HepG2 (cell line): ENCODE results near the gene UBTF. TPM values are rescaled to one million over a fixed set of nuclear protein-coding genes. Genes with fewer than 3 reads are reported as not detected.

ENCODE experiments used
- ARHGAP35 ChIP-seq: sonication (generic); formaldehyde crosslinking; IDR thresholded peaks from 2 replicates; pipeline ENCODE4 v1.9.0; 2022; ENCODE audit warnings: mild to moderate bottlenecking, inconsistent platforms, moderate library complexity, missing genetic modification reagents, borderline replicate concordance
- FOXO1 ChIP-seq: sonication (generic); formaldehyde crosslinking; IDR thresholded peaks from 2 replicates; pipeline ENCODE4 v1.4.0; 2020; ENCODE audit warnings: missing genetic modification reagents
- GATA4 ChIP-seq: sonication (generic); IDR thresholded peaks from 2 replicates; pipeline ENCODE4 v1.6.1; 2016; ENCODE audit warnings: antibody characterized with exemption, low read depth, borderline replicate concordance
- HNRNPH1 ChIP-seq: fragments of 200-400 bp; formaldehyde crosslinking; optimal IDR thresholded peaks from 2 replicates; pipeline ENCODE3; 2017; ENCODE audit warnings: mild to moderate bottlenecking, low read depth, low read length
- KDM5A ChIP-seq: fragments of 200-600 bp; sonication (generic); IDR thresholded peaks from 2 replicates; pipeline ENCODE4 v1.7.0; 2018; ENCODE audit warnings: antibody characterized with exemption, mild to moderate bottlenecking, low read length, borderline replicate concordance
- SOX6 ChIP-seq, 2 experiments: fragments of 450-650 bp in 1 of 2; sonication (generic) in 1 of 2; formaldehyde crosslinking in 1 of 2; IDR thresholded peaks; 2 replicates each; pipeline versions ENCODE4 v1.4.0 to v1.6.1; 2017 to 2020; ENCODE audit warnings: antibody characterized with exemption in 1 of 2, mild to moderate bottlenecking in 1 of 2, missing genetic modification reagents in 1 of 2
- SRSF1 ChIP-seq: fragments of 200-400 bp; formaldehyde crosslinking; optimal IDR thresholded peaks from 2 replicates; pipeline ENCODE3; 2017; ENCODE audit warnings: mild to moderate bottlenecking, low read depth, low read length, moderate library complexity
- ZBTB21 ChIP-seq: sonication (generic); formaldehyde crosslinking; IDR thresholded peaks from 2 replicates; pipeline ENCODE4 v1.4.0; 2020; ENCODE audit warnings: missing genetic modification reagents
- ZBTB42 ChIP-seq: sonication (generic); formaldehyde crosslinking; IDR thresholded peaks from 2 replicates; pipeline ENCODE4 v1.5.0; 2020; ENCODE audit warnings: mild to moderate bottlenecking, missing genetic modification reagents
- ZFP1 ChIP-seq: IDR thresholded peaks from 2 replicates; pipeline ENCODE4 v1.6.1; 2016
- ZKSCAN5 ChIP-seq: sonication (generic); formaldehyde crosslinking; IDR thresholded peaks from 2 replicates; pipeline ENCODE4 v1.5.1; 2020; ENCODE audit warnings: mild to moderate bottlenecking, missing genetic modification reagents
- ZNF839 ChIP-seq: sonication (generic); formaldehyde crosslinking; IDR thresholded peaks from 2 replicates; pipeline ENCODE4 v1.4.0; 2020; ENCODE audit warnings: missing genetic modification reagents, mild to moderate bottlenecking, borderline replicate concordance
- ZZZ3 ChIP-seq: sonication (generic); formaldehyde crosslinking; IDR thresholded peaks from 2 replicates; pipeline ENCODE4 v1.4.0; 2020; ENCODE audit warnings: missing genetic modification reagents, mild to moderate bottlenecking, borderline replicate concordance
- polyA plus RNA-seq, 8 experiments: library from polyadenylated mRNA; depleted of rRNA in 3 of 8; stranded (reverse) in 7 of 8; unstranded in 1 of 8; fragments of >200 nt; fragmentation: Illumina TruSeq in 4 of 8; extraction: Trizol in 4 of 8; gene quantifications; 2 replicates each; pipeline versions ENCODE4 v1.2.1 to v1.2.3, GENCODE V29; 2011 to 2016; ENCODE audit warnings: low read depth in 4 of 8, missing spikeins in 1 of 8, mixed read lengths in 1 of 8; ENCODE audit not compliant: insufficient read depth in 1 of 8
- total RNA-seq, 5 experiments: library from RNA; depleted of rRNA; stranded (reverse); fragments of >200 nt; fragmentation: Illumina TruSeq; extraction: Trizol; gene quantifications; 2 replicates each; pipeline ENCODE4 v1.2.3, GENCODE V29; 2016; ENCODE audit warnings: low read depth in 1 of 5
- TF ChIP-seq, protein P1 (sequence below): sonication (generic); formaldehyde crosslinking; IDR thresholded peaks from 2 replicates; pipeline ENCODE4 v1.4.0; 2020; ENCODE audit warnings: low read depth, missing genetic modification reagents
- TF ChIP-seq, protein P2 (sequence below): fragments of 450-650 bp; IDR thresholded peaks from 2 replicates; pipeline ENCODE4 v1.6.1; 2017; ENCODE audit warnings: mild to moderate bottlenecking
- TF ChIP-seq, protein P3 (sequence below): sonication (generic); formaldehyde crosslinking; IDR thresholded peaks from 2 replicates; pipeline ENCODE4 v1.4.0; 2020; ENCODE audit warnings: missing genetic modification reagents

UBTF gene
- total and polyA plus RNA-seq, 2 of the 13 experiments (the other 11 are each of a cell fraction or from before 2014, with no cell fraction given) = 15.2 to 60.9 TPM

- TF ChIP-seq ARHGAP35 (CRISPR knock-in tag) (no peak), ZBTB21 (CRISPR knock-in tag) (no peak), SOX6 (IDR thresholded peaks at IDR 0.05) (no peak), SOX6 (CRISPR knock-in tag; IDR thresholded peaks at IDR 0.05) (no peak; the same call in 1 of the 2 replicates), ZFP1 (CRISPR knock-in tag) (no peak), SRSF1 (no peak), HNRNPH1 (no peak), FOXO1 (CRISPR knock-in tag) (no peak), GATA4 (no peak), ZNF839 (CRISPR knock-in tag) (no peak), ZKSCAN5 (CRISPR knock-in tag) (no peak), ZBTB42 (CRISPR knock-in tag) (no peak), ZZZ3 (CRISPR knock-in tag) (no peak), KDM5A (no peak; the same call in 1 of the 2 replicates)
- TF ChIP-seq, protein P1, sequence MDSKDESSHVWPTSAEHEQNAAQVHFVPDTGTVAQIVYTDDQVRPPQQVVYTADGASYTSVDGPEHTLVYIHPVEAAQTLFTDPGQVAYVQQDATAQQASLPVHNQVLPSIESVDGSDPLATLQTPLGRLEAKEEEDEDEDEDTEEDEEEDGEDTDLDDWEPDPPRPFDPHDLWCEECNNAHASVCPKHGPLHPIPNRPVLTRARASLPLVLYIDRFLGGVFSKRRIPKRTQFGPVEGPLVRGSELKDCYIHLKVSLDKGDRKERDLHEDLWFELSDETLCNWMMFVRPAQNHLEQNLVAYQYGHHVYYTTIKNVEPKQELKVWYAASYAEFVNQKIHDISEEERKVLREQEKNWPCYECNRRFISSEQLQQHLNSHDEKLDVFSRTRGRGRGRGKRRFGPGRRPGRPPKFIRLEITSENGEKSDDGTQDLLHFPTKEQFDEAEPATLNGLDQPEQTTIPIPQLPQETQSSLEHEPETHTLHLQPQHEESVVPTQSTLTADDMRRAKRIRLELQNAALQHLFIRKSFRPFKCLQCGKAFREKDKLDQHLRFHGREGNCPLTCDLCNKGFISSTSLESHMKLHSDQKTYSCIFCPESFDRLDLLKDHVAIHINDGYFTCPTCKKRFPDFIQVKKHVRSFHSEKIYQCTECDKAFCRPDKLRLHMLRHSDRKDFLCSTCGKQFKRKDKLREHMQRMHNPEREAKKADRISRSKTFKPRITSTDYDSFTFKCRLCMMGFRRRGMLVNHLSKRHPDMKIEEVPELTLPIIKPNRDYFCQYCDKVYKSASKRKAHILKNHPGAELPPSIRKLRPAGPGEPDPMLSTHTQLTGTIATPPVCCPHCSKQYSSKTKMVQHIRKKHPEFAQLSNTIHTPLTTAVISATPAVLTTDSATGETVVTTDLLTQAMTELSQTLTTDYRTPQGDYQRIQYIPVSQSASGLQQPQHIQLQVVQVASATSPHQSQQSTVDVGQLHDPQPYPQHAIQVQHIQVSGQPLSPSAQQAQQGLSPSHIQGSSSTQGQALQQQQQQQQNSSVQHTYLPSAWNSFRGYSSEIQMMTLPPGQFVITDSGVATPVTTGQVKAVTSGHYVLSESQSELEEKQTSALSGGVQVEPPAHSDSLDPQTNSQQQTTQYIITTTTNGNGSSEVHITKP = 0 out of 2 replicates have a peak, but pooled peaks have one; percentile 48
- TF ChIP-seq, protein P2, sequence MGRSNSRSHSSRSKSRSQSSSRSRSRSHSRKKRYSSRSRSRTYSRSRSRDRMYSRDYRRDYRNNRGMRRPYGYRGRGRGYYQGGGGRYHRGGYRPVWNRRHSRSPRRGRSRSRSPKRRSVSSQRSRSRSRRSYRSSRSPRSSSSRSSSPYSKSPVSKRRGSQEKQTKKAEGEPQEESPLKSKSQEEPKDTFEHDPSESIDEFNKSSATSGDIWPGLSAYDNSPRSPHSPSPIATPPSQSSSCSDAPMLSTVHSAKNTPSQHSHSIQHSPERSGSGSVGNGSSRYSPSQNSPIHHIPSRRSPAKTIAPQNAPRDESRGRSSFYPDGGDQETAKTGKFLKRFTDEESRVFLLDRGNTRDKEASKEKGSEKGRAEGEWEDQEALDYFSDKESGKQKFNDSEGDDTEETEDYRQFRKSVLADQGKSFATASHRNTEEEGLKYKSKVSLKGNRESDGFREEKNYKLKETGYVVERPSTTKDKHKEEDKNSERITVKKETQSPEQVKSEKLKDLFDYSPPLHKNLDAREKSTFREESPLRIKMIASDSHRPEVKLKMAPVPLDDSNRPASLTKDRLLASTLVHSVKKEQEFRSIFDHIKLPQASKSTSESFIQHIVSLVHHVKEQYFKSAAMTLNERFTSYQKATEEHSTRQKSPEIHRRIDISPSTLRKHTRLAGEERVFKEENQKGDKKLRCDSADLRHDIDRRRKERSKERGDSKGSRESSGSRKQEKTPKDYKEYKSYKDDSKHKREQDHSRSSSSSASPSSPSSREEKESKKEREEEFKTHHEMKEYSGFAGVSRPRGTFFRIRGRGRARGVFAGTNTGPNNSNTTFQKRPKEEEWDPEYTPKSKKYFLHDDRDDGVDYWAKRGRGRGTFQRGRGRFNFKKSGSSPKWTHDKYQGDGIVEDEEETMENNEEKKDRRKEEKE = no peak
- TF ChIP-seq, protein P3, sequence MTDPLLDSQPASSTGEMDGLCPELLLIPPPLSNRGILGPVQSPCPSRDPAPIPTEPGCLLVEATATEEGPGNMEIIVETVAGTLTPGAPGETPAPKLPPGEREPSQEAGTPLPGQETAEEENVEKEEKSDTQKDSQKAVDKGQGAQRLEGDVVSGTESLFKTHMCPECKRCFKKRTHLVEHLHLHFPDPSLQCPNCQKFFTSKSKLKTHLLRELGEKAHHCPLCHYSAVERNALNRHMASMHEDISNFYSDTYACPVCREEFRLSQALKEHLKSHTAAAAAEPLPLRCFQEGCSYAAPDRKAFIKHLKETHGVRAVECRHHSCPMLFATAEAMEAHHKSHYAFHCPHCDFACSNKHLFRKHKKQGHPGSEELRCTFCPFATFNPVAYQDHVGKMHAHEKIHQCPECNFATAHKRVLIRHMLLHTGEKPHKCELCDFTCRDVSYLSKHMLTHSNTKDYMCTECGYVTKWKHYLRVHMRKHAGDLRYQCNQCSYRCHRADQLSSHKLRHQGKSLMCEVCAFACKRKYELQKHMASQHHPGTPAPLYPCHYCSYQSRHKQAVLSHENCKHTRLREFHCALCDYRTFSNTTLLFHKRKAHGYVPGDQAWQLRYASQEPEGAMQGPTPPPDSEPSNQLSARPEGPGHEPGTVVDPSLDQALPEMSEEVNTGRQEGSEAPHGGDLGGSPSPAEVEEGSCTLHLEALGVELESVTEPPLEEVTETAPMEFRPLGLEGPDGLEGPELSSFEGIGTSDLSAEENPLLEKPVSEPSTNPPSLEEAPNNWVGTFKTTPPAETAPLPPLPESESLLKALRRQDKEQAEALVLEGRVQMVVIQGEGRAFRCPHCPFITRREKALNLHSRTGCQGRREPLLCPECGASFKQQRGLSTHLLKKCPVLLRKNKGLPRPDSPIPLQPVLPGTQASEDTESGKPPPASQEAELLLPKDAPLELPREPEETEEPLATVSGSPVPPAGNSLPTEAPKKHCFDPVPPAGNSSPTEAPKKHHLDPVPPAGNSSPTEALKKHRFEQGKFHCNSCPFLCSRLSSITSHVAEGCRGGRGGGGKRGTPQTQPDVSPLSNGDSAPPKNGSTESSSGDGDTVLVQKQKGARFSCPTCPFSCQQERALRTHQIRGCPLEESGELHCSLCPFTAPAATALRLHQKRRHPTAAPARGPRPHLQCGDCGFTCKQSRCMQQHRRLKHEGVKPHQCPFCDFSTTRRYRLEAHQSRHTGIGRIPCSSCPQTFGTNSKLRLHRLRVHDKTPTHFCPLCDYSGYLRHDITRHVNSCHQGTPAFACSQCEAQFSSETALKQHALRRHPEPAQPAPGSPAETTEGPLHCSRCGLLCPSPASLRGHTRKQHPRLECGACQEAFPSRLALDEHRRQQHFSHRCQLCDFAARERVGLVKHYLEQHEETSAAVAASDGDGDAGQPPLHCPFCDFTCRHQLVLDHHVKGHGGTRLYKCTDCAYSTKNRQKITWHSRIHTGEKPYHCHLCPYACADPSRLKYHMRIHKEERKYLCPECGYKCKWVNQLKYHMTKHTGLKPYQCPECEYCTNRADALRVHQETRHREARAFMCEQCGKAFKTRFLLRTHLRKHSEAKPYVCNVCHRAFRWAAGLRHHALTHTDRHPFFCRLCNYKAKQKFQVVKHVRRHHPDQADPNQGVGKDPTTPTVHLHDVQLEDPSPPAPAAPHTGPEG (CRISPR knock-in tag) = no peak
Measured at GRCh38 chr17:44199553-44200477, 19.7 kb downstream of the UBTF start, which contains the start of gene ATXN7L3 (continued).
